K562 (cell line): Measurements from ENCODE around the gene C6orf47. TPM values are rescaled to one million over a fixed set of nuclear protein-coding genes. Genes with fewer than 3 reads are reported as not detected.
A peak's percentile ranks its signal among the peaks of the same experiment; 100 is the strongest.

Experiments used
- ASH1L ChIP-seq: fragments of 450-650 bp; IDR thresholded peaks from 2 replicates; pipeline ENCODE4 v1.6.1; 2018; ENCODE audit warnings: borderline replicate concordance, mild to moderate bottlenecking, low read depth; ENCODE audit not compliant: partially characterized antibody
- CREM ChIP-seq: IDR thresholded peaks from 2 replicates; pipeline ENCODE4 v1.6.1; 2014; ENCODE audit warnings: antibody characterized with exemption, low read depth
- DNMT1 ChIP-seq: fragments of 450-650 bp; IDR thresholded peaks from 2 replicates; pipeline ENCODE4 v1.6.1; 2016; ENCODE audit warnings: antibody characterized with exemption, mild to moderate bottlenecking
- ELF4 ChIP-seq: fragments of 450-650 bp; formaldehyde crosslinking; IDR thresholded peaks from 2 replicates; pipeline ENCODE4 v1.4.0; 2022; ENCODE audit warnings: missing genetic modification characterization
- FOS ChIP-seq: IDR thresholded peaks from 3 replicates; pipeline ENCODE4 v1.6.1; 2011; ENCODE audit not compliant: insufficient read length; ENCODE audit errors: extremely low read depth
- GABPB2 ChIP-seq: fragments of 250-450 bp; sonication (Bioruptor Pico); conservative IDR thresholded peaks from 2 replicates; pipeline ENCODE4 v1.5.1; 2021; ENCODE audit warnings: mild to moderate bottlenecking
- HDAC1 ChIP-seq, 2 experiments: fragments of 450-650 bp; IDR thresholded peaks; 2 replicates each; pipeline ENCODE4 v1.6.1; 2016 to 2017; ENCODE audit warnings: inconsistent platforms in 1 of 2, mild to moderate bottlenecking in 1 of 2, moderate library complexity in 1 of 2
- HDGF ChIP-seq: fragments of 450-650 bp; IDR thresholded peaks from 2 replicates; pipeline ENCODE4 v1.6.1; 2016
- MBD1 ChIP-seq: fragments of 250-450 bp; sonication (Bioruptor Pico); IDR thresholded peaks from 2 replicates; pipeline ENCODE4 v1.8.0; 2022; ENCODE audit warnings: inconsistent platforms
- MED1 ChIP-seq: sonication (generic); formaldehyde crosslinking; IDR thresholded peaks from 2 replicates; pipeline ENCODE4 v1.8.1; 2023; ENCODE audit warnings: missing genetic modification reagents, borderline replicate concordance
- MXI1 ChIP-seq: IDR thresholded peaks from 2 replicates; pipeline ENCODE4 v1.6.1; 2011; ENCODE audit warnings: low read depth, mild to moderate bottlenecking, improper control_type of control experiment, low read length
- NRF1 ChIP-seq, 2 experiments: fragments of 450-650 bp; IDR thresholded peaks in 1 of 2; conservative IDR thresholded peaks in 1 of 2; 2 replicates each; pipeline ENCODE4 v1.6.1; 2014; ENCODE audit warnings: mild to moderate bottlenecking in 2 of 2
- SOX6 ChIP-seq: fragments of 450-650 bp; IDR thresholded peaks from 2 replicates; pipeline ENCODE4 v1.6.1; 2014; ENCODE audit warnings: mild to moderate bottlenecking
- STAT6 ChIP-seq: sonication (generic); formaldehyde crosslinking; IDR thresholded peaks from 2 replicates; pipeline ENCODE4 v1.8.1; 2023; ENCODE audit warnings: mild to moderate bottlenecking, missing genetic modification reagents
- ZNF280B ChIP-seq: fragments of 250-450 bp; sonication (Bioruptor Pico); IDR thresholded peaks from 2 replicates; pipeline ENCODE4 v1.5.1; 2021; ENCODE audit warnings: mild to moderate bottlenecking
- ZNF668 ChIP-seq: fragments of 250-450 bp; sonication (Bioruptor Pico); IDR thresholded peaks from 2 replicates; pipeline ENCODE4 v1.8.0; 2022; ENCODE audit warnings: mild to moderate bottlenecking, inconsistent platforms
- polyA plus RNA-seq, 8 experiments: library from polyadenylated mRNA; depleted of rRNA in 4 of 8; stranded (reverse) in 5 of 8; unstranded in 3 of 8; fragments of >200 nt; fragmentation: Nextera tagmentation in 2 of 8; fragmentation: Illumina TruSeq in 1 of 8; extraction: Ambion mirVana in 2 of 8; extraction: Trizol in 1 of 8; gene quantifications; 2 replicates each; pipeline versions ENCODE4 v1.2.1 to v1.2.3, GENCODE V29; 2011 to 2014; ENCODE audit warnings: inconsistent platforms in 1 of 8, missing spikeins in 1 of 8
- total RNA-seq, 7 experiments: library from RNA; depleted of rRNA in 6 of 7; stranded (reverse); fragments of >200 nt in 6 of 7; fragmentation: Illumina TruSeq in 2 of 7; extraction: Trizol in 2 of 7; gene quantifications; 2 replicates each; pipeline versions ENCODE4 v1.2.1 to v1.2.3, GENCODE V29; 2011 to 2021; ENCODE audit warnings: low replicate concordance in 1 of 7

Gene C6orf47
- total and polyA plus RNA-seq, 9 of the 15 experiments (the other 6 are each of a cell fraction or from before 2014, with no cell fraction given): 0.14 to 43.8 (median 27.0) TPM

GRCh38 chr6:31690231-31691077, 29.9 kb upstream of the C6orf47 start (continued):
- no peak; the same call in 1 of the 2 replicates for TF ChIP-seq STAT6 (CRISPR knock-in tag)
- peak; percentile 83; the same call in 1 of the 2 replicates for TF ChIP-seq ZNF668 (CRISPR knock-in tag)
- TF ChIP-seq ASH1L: no peak
- TF ChIP-seq FOS: peak; percentile 73
- TF ChIP-seq NRF1 (conservative IDR thresholded peaks at IDR 0.05 in 1 of 2, IDR thresholded peaks at IDR 0.05 in 1 of 2): peak in 1 of 2 experiments; percentile 23; a peak in 2 of 4 replicates
- peak; percentile 14 for TF ChIP-seq DNMT1
- TF ChIP-seq HDGF: peak; percentile 25; the same call in 1 of the 2 replicates
- TF ChIP-seq HDAC1 (IDR thresholded peaks at IDR 0.05): peak; percentile 79 to 94; a peak in 2 of 4 replicates
- TF ChIP-seq SOX6: peak; percentile 86
- TF ChIP-seq MBD1: 0 out of 2 replicates have a peak, but pooled peaks have one; percentile 36
- peak; percentile 89 for TF ChIP-seq ELF4
- TF ChIP-seq MED1 (CRISPR knock-in tag): peak; percentile 90; the same call in 1 of the 2 replicates
- no peak for TF ChIP-seq ZNF280B (CRISPR knock-in tag)
- TF ChIP-seq MXI1: no peak; the same call in 1 of the 2 replicates
- TF ChIP-seq CREM: peak; percentile 71
- peak; percentile 72; the same call in 1 of the 2 replicates for TF ChIP-seq GABPB2 (CRISPR knock-in tag)
